ENCODE data around the gene PTPMT1. TPM values are rescaled to one million over a fixed set of nuclear protein-coding genes. Genes with fewer than 3 reads are reported as not detected.

The PTPMT1 gene
- total and polyA plus RNA-seq, 10 donors = 26.1 to 101 (median 44.2) TPM

DNA sequence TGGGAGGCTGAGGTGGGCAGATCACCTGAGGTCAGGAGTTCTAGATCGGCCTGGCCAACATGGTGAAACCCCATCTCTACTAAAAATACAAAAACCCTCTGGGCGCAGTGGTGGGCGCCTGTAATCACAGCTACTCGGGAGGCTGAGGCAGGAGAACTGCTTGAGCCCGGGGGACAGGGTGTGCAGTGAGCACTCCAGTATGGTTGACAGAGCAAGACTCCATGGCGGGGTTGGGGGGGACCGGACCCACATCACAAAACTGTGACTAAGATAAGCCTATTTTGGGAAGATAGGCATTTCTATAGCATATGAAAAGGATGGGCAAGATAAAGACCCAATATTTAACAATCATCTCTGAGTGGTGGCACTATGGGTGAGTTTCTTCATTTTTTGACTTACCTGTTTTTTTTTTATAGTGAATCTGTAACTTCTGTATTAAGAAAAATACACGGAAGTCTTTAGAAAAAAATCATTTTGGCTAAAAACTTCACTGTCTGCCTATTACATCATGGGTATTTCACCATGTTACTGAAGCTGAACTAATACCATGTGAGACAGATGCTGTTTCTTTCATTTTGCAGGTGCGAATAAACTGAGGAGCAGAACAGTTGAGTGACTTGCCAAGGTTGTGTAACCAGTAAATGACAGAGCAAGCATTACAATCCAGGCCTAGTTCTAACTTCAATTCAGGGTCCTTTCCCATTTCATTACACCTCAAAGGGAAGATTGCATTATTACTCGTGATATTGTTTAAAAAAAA is 14.9 kb upstream of the PTPMT1 start:
- H3K9me3 ChIP-seq = no peaks in the 10 kb centered on the region
- TF ChIP-seq POLR2AphosphoS5 (IDR thresholded peaks at IDR 0.05) = no peak
- TF ChIP-seq, protein P1, sequence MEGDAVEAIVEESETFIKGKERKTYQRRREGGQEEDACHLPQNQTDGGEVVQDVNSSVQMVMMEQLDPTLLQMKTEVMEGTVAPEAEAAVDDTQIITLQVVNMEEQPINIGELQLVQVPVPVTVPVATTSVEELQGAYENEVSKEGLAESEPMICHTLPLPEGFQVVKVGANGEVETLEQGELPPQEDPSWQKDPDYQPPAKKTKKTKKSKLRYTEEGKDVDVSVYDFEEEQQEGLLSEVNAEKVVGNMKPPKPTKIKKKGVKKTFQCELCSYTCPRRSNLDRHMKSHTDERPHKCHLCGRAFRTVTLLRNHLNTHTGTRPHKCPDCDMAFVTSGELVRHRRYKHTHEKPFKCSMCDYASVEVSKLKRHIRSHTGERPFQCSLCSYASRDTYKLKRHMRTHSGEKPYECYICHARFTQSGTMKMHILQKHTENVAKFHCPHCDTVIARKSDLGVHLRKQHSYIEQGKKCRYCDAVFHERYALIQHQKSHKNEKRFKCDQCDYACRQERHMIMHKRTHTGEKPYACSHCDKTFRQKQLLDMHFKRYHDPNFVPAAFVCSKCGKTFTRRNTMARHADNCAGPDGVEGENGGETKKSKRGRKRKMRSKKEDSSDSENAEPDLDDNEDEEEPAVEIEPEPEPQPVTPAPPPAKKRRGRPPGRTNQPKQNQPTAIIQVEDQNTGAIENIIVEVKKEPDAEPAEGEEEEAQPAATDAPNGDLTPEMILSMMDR (IDR thresholded peaks at IDR 0.05 in 8 of 11, conservative IDR thresholded peaks at IDR 0.05 in 3 of 11) = no peak
- TF ChIP-seq POLR2A (IDR thresholded peaks at IDR 0.05) = no peak
- H3K27me3 ChIP-seq (replicated peaks in 1 of 7) = no peaks in the 10 kb centered on the region
- WGBS, 5 donors = 67 to 81% (median 77%) methylated on average over 10 of the region's 10 CpGs
- H3K27ac ChIP-seq = peak overlapping the region in 7 of 8 donors; percentile 46 to 98 (median 95)
- peaks cover 0 to 17% (median 0%) of the 10 kb centered on the region in 6 donors for H3K36me3 ChIP-seq
- peak overlapping the region in 5 of 8 donors; percentile 82 to 99 (median 95) for H3K4me3 ChIP-seq
- intact Hi-C loops (cut with DNase I; ENCODE audit: low total_unique reads) = no loop called here
- DNase-seq = peak; percentile 64
- peaks cover 42 to 78% (median 66%) of the 10 kb centered on the region in 6 donors for H3K4me1 ChIP-seq

DNA sequence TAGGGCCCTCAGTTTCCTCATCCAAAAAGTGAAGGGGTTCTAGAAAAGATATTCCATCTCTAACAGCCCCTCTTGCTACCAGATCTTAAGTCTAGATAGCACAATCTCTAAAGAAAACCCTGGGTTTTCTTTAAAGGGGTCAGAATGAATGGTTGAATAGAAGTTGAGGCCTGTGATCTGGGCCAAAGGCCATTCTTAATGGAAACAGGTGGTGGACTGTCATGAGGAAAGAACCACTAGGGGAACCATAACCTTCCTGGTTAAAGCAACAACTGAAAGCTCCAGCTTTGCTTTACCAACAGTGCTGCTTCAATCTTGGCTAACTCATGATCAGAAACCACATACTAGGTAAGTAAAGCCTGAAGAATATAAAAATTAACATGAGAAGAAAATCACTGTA is 14.3 kb upstream of the PTPMT1 start:
- Histone ChIP-seq H3K27me3 (replicated peaks in 1 of 7) (no peaks in the 10 kb centered on the region), H3K4me3 (peak overlapping the region in 7 of 8 donors; percentile 82 to 99 (median 95)), H3K36me3 (peaks cover 0 to 16% (median 0%) of the 10 kb centered on the region in 6 donors), H3K9me3 (no peaks in the 10 kb centered on the region), H3K4me1 (peaks cover 42 to 74% (median 65%) of the 10 kb centered on the region in 6 donors), H3K27ac (peak overlapping the region in 7 of 8 donors; percentile 46 to 98 (median 95))
- DNase-seq = no peak
- no peak for TF ChIP-seq POLR2AphosphoS5 (IDR thresholded peaks at IDR 0.05)
- TF ChIP-seq POLR2A (IDR thresholded peaks at IDR 0.05) = no peak
- TF ChIP-seq, protein P1 (IDR thresholded peaks at IDR 0.05 in 8 of 11, conservative IDR thresholded peaks at IDR 0.05 in 3 of 11) = peak in 3 of 11 experiments; percentile 9 to 21 (median 12)
- intact Hi-C loops (cut with DNase I; ENCODE audit: low total_unique reads) = no loop called here

DNA sequence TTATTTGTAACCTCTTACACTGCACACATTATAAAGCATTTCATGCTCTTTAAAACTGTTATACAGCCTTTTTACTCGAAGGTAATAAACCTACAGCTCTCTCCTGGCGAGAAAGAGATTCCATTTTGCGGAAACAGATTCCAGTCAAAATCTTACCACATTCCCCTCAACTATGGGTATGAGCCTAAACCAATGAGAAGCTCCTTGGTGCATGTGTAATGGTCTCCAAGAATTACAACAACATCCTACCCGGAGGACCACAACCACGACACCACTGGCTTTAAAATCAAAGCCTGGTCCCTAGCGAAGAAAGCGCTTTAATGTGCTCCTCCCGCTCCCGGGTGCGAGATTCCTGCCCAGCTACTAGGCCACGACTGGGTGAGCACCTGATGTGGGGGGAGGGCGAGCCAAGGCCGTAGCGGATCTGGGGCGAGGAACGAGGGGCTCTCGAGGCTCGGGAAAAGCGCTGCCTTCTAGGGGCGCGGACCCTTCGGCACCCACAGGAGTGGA is 13.3 kb upstream of the PTPMT1 start:
- DNase-seq = no peak
- H3K4me3 ChIP-seq = peak overlapping the region; percentile 82 to 99 (median 95)
- peaks cover 0 to 9% (median 0%) of the 10 kb centered on the region in 6 donors for H3K36me3 ChIP-seq
- no peaks in the 10 kb centered on the region for H3K9me3 ChIP-seq
- peak overlapping the region; percentile 77 to 98 (median 95) for H3K27ac ChIP-seq
- no peak for TF ChIP-seq POLR2AphosphoS5 (IDR thresholded peaks at IDR 0.05)
- TF ChIP-seq POLR2A (IDR thresholded peaks at IDR 0.05) = no peak
- TF ChIP-seq, protein P1 (IDR thresholded peaks at IDR 0.05 in 8 of 11, conservative IDR thresholded peaks at IDR 0.05 in 3 of 11) = no peak
- no peaks in the 10 kb centered on the region for H3K27me3 ChIP-seq (replicated peaks in 1 of 7)
- 1 to 3% (median 2%) methylated on average over 10 to 22 of the region's 22 CpGs for WGBS, 5 donors
- intact Hi-C loops (cut with DNase I; ENCODE audit: low total_unique reads) = no loop called here
- peaks cover 36 to 64% (median 55%) of the 10 kb centered on the region in 6 donors for H3K4me1 ChIP-seq
